Measurements from ENCODE around the gene LRRC38. TPM values are rescaled to one million over a fixed set of nuclear protein-coding genes. Genes with fewer than 3 reads are reported as not detected.

Gene LRRC38
- total RNA-seq, 1 donor from 2014 or later = not detected

DNA sequence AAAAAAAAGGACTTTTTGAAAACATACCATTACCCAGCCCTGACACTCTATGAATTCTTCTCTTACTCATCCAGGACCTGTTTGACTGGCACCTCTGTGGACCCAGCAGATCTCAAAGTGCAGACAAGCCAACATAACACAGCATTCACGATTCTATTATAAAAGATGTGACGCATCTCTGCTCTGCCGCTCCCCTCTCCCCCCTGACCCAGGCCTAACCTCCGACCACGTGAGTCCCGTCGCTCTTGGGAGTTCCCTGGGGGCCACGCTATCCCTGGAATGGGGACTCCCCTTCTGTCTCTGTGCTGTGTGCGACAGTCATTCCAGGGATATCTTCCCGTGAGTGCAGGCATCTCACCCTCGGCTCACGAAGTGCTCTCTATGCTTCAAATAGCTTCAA is 21.1 kb downstream of the LRRC38 start:
- no peaks in the 10 kb centered on the region for H3K36me3 Mint-ChIP-seq (ENCODE audit: unreplicated experiment)
- H3K4me1 Mint-ChIP-seq (ENCODE audit: unreplicated experiment) = no peaks in the 10 kb centered on the region
- no peak for DNase-seq (ENCODE audit: extremely low spot score, unreplicated experiment)
- TF ChIP-seq, protein P1, sequence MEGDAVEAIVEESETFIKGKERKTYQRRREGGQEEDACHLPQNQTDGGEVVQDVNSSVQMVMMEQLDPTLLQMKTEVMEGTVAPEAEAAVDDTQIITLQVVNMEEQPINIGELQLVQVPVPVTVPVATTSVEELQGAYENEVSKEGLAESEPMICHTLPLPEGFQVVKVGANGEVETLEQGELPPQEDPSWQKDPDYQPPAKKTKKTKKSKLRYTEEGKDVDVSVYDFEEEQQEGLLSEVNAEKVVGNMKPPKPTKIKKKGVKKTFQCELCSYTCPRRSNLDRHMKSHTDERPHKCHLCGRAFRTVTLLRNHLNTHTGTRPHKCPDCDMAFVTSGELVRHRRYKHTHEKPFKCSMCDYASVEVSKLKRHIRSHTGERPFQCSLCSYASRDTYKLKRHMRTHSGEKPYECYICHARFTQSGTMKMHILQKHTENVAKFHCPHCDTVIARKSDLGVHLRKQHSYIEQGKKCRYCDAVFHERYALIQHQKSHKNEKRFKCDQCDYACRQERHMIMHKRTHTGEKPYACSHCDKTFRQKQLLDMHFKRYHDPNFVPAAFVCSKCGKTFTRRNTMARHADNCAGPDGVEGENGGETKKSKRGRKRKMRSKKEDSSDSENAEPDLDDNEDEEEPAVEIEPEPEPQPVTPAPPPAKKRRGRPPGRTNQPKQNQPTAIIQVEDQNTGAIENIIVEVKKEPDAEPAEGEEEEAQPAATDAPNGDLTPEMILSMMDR (IDR thresholded peaks at IDR 0.05) = no peak
- no peak overlapping the region for H3K27ac Mint-ChIP-seq (ENCODE audit: unreplicated experiment)
- H3K9me3 Mint-ChIP-seq (ENCODE audit: unreplicated experiment) = peaks cover 18% of the 10 kb centered on the region
- H3K27me3 Mint-ChIP-seq (ENCODE audit: unreplicated experiment) = no peaks in the 10 kb centered on the region
- no peak overlapping the region for H3K4me3 Mint-ChIP-seq (ENCODE audit: unreplicated experiment)

DNA sequence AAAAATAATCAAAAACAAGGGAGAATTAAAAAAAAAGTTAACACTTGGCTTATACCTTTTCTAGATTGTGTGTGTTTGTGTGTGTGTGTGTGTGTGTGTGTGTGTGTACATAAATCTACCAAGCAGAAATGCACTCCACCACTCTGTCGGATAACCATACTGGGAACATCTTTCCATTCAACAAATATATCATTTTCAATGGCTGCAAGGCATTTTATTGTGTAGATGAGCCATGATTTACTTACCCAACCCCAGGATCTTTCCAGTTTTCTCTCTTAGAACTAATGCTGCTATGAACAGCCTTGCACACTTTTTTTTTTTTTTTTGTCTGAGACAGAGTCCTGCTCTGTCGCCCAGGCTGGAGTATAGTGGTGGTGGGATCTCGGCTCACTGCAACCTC is 25.8 kb downstream of the LRRC38 start:
- Mint-ChIP-seq H3K36me3 (ENCODE audit: unreplicated experiment) (no peaks in the 10 kb centered on the region), H3K9me3 (ENCODE audit: unreplicated experiment) (peaks cover 38% of the 10 kb centered on the region), H3K27ac (ENCODE audit: unreplicated experiment) (no peak overlapping the region), H3K27me3 (ENCODE audit: unreplicated experiment) (no peaks in the 10 kb centered on the region), H3K4me1 (ENCODE audit: unreplicated experiment) (no peaks in the 10 kb centered on the region), H3K4me3 (ENCODE audit: unreplicated experiment) (no peak overlapping the region)
- DNase-seq (ENCODE audit: extremely low spot score, unreplicated experiment) = no peak
- TF ChIP-seq, protein P1 (IDR thresholded peaks at IDR 0.05) = no peak

DNA sequence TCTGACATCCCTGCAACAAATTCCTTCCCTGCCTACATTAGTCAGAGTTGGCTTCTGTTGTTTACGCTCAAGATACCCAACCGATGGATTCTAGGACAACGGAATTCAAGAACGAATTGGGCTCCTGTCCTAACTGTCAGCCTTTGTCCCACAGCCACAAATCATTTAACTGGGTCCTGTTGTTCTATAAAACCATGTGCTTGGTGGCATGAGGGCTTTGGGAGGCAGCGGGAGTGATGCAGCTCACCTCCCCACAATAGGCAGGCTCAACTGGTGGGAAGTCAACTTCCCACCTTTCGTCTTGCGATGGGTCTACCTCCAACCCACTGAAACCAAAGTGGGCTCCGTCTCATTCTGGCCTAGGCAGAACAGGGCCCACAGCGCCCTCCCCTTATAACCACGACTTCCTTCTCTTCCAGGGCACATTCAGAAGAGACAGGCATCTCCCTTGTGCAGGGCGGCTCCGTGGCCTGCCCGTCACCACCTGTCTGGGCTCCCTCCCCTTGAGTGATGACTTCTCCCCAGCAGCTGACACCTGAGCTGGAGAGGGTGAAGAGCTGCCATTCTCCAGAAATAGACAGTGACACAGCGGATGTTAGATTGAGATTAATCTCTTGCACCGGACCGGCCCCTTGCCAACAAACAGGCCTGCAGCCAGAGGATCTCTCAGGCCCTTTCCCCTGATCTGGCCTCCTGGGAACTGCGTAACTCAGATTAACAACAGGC is 26.5 kb downstream of the LRRC38 start:
- Mint-ChIP-seq H3K27me3 (ENCODE audit: unreplicated experiment) (no peaks in the 10 kb centered on the region), H3K4me1 (ENCODE audit: unreplicated experiment) (no peaks in the 10 kb centered on the region), H3K9me3 (ENCODE audit: unreplicated experiment) (peaks cover 34% of the 10 kb centered on the region), H3K4me3 (ENCODE audit: unreplicated experiment) (no peak overlapping the region), H3K36me3 (ENCODE audit: unreplicated experiment) (no peaks in the 10 kb centered on the region), H3K27ac (ENCODE audit: unreplicated experiment) (no peak overlapping the region)
- TF ChIP-seq, protein P1 (IDR thresholded peaks at IDR 0.05) = no peak
- no peak for DNase-seq (ENCODE audit: extremely low spot score, unreplicated experiment)

DNA sequence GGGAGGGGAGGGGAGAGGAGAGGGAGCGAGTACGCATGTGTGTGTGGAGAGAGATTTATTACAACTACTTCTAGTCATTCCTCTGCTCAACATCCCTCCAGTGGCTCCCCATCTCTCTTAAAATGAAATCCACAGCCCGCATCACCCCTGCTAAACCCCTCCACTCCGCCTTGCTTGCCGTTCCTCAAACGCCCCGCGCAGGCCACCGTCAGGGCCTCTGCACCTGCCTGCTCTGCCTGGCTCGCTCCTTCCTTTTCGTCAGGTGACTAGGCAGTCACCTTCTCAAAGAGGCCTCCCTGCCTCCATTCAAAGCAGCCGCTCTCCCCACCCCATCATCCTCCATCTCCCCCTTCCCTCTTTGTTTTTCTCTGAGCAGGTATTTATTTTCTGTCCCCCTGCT is 29.9 kb downstream of the LRRC38 start:
- Mint-ChIP-seq H3K27me3 (ENCODE audit: unreplicated experiment) (no peaks in the 10 kb centered on the region), H3K4me1 (ENCODE audit: unreplicated experiment) (no peaks in the 10 kb centered on the region), H3K4me3 (ENCODE audit: unreplicated experiment) (no peak overlapping the region), H3K27ac (ENCODE audit: unreplicated experiment) (no peak overlapping the region), H3K9me3 (ENCODE audit: unreplicated experiment) (peaks cover 41% of the 10 kb centered on the region), H3K36me3 (ENCODE audit: unreplicated experiment) (no peaks in the 10 kb centered on the region)
- no peak for DNase-seq (ENCODE audit: extremely low spot score, unreplicated experiment)
- TF ChIP-seq, protein P1 (IDR thresholded peaks at IDR 0.05) = no peak

DNA sequence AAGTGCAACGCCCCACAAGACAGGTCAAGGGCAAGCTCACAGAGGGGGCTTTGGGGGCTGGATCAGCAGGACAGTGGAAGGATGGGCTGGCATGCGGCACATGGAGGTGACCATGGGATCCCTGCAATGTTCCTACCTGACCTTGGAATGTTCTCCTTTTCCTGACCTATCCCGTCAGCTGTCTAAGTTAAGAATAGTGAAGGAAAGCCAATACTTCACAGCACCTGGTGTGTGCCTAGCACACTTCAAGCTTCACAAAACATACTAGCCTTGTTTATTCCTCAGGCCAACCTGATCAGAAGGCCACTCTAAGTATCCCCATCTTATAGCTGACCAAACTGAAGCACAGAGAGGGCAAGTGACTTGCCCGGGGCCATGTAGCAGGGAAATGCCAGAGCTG is 31.2 kb downstream of the LRRC38 start:
- H3K4me1 Mint-ChIP-seq (ENCODE audit: unreplicated experiment) = no peaks in the 10 kb centered on the region
- peaks cover 41% of the 10 kb centered on the region for H3K9me3 Mint-ChIP-seq (ENCODE audit: unreplicated experiment)
- TF ChIP-seq, protein P1 (IDR thresholded peaks at IDR 0.05) = no peak
- no peaks in the 10 kb centered on the region for H3K27me3 Mint-ChIP-seq (ENCODE audit: unreplicated experiment)
- H3K27ac Mint-ChIP-seq (ENCODE audit: unreplicated experiment) = no peak overlapping the region
- DNase-seq (ENCODE audit: extremely low spot score, unreplicated experiment) = no peak
- no peak overlapping the region for H3K4me3 Mint-ChIP-seq (ENCODE audit: unreplicated experiment)
- H3K36me3 Mint-ChIP-seq (ENCODE audit: unreplicated experiment) = no peaks in the 10 kb centered on the region
